HCT116 (cell line): ENCODE data around the gene FKBP9. TPM values are rescaled to one million over a fixed set of nuclear protein-coding genes. Genes with fewer than 3 reads are reported as not detected.

Experiments used
- ATAC-seq: fragments of 200-7000 bp; cut with Tn5 transposase; 2 replicates; pipeline ENCODE4 v1.9.1; 2020; ENCODE audit warnings: mild to moderate bottlenecking, moderate library complexity
- BruUV-seq: library from RNA; stranded (reverse); fragments of 400-500 nt; replicated peaks from 2 replicates; lab custom pipeline; 2021; lab: Mats Ljungman, UMichigan
- CTCF ChIA-PET: fragments of 300-600 bp; sonication (Branson Sonifier 250); formaldehyde crosslinking; loops from one replicate; lab custom pipeline; 2021; ENCODE audit warnings: antibody characterized with exemption; lab: Charles Lee
- POLR2A ChIA-PET: fragments of 300-600, 350-600 bp; sonication (Branson Sonifier 250); formaldehyde crosslinking; loops from one replicate; lab custom pipeline; 2021; ENCODE audit warnings: antibody characterized with exemption; lab: Charles Lee
- RAD21 ChIA-PET, 2 experiments: fragments of 300-600 bp; sonication (Branson Sonifier 250); formaldehyde crosslinking; loops; one replicate each; lab custom pipeline; 2023; ENCODE audit warnings: low total read pairs in 2 of 2; ENCODE audit not compliant: uncharacterized antibody in 2 of 2, unreplicated experiment in 2 of 2, low non-redundant PET in 1 of 2; lab: Charles Lee
- DNase-seq: peaks from one replicate; pipeline ENCODE4 v3.0.0-alpha.2; 2010; ENCODE audit warnings: low read depth, low spot score
- H2AFZ ChIP-seq: fragments of 200-600 bp; shearing (Covaris generic), sonication (generic); 2 replicates; pipeline ENCODE4 v1.6.1; 2017; ENCODE audit warnings: low read depth, mixed run types, mixed read lengths, antibody characterized with exemption, low read length; ENCODE audit not compliant: poor library complexity, severe bottlenecking
- H3K27ac ChIP-seq: 2 replicates; pipeline ENCODE4 v1.5.1; 2012; ENCODE audit warnings: low read depth, low read length
- H3K27me3 ChIP-seq: fragments of 200-600 bp; sonication (generic); 2 replicates; pipeline ENCODE4 v1.6.1; 2016; ENCODE audit warnings: mixed run types, low read length, mixed read lengths; ENCODE audit not compliant: insufficient read depth
- H3K36me3 ChIP-seq, 2 experiments: fragments of 200-500 bp in 1 of 2; fragments of 200-600 bp in 1 of 2; sonication (Bioruptor generic) in 1 of 2; sonication (generic) in 1 of 2; 2 replicates each; pipeline versions ENCODE4 v1.5.1 to v1.6.1; 2014 to 2016; ENCODE audit warnings: low read length in 2 of 2, inconsistent platforms in 1 of 2, mixed read lengths in 1 of 2, mixed run types in 1 of 2; ENCODE audit not compliant: insufficient read depth in 2 of 2, control insufficient read depth in 1 of 2
- H3K4me1 ChIP-seq, 2 experiments: fragments of 200-600 bp in 1 of 2; sonication (generic) in 1 of 2; 2 replicates each; pipeline versions ENCODE4 v1.5.1 to v1.6.1; 2012 to 2017; ENCODE audit warnings: low read length in 2 of 2, inconsistent platforms in 1 of 2, mild to moderate bottlenecking in 1 of 2, mixed read lengths in 1 of 2, mixed run types in 1 of 2, moderate library complexity in 1 of 2; ENCODE audit not compliant: insufficient read depth in 2 of 2, control insufficient read depth in 1 of 2
- H3K4me2 ChIP-seq: fragments of 200-600 bp; sonication (generic); 2 replicates; pipeline ENCODE4 v1.6.1; 2017; ENCODE audit warnings: mixed run types, low read length, mixed read lengths
- H3K4me3 ChIP-seq, 2 experiments: fragments of 200-600 bp in 1 of 2; sonication (generic) in 1 of 2; replicated peaks in 1 of 2; 2 replicates each; pipeline ENCODE4 v1.5.1; 2011 to 2016; ENCODE audit warnings: low read length in 2 of 2, control low read depth in 1 of 2, low read depth in 1 of 2, mild to moderate bottlenecking in 1 of 2, mixed read lengths in 1 of 2, mixed run types in 1 of 2
- H3K79me2 ChIP-seq: fragments of 200-600 bp; sonication (generic); 2 replicates; pipeline ENCODE4 v1.6.1; 2017; ENCODE audit warnings: mild to moderate bottlenecking, mixed run types, low read length, moderate library complexity, mixed read lengths; ENCODE audit not compliant: insufficient read depth
- H3K9ac ChIP-seq: fragments of 200-600 bp; sonication (generic); 2 replicates; pipeline ENCODE4 v1.6.1; 2016; ENCODE audit warnings: low read length, mixed read lengths
- H3K9me2 ChIP-seq: fragments of 200-600 bp; sonication (generic), shearing (Covaris generic); 2 replicates; pipeline ENCODE4 v1.6.1; 2017; ENCODE audit warnings: mixed run types, mild to moderate bottlenecking, moderate library complexity; ENCODE audit not compliant: insufficient read depth
- H3K9me3 ChIP-seq, 2 experiments: fragments of 200-500 bp in 1 of 2; fragments of 200-600 bp in 1 of 2; sonication (Bioruptor generic) in 1 of 2; sonication (generic) in 1 of 2; 2 replicates each; pipeline ENCODE4 v1.6.1; 2014 to 2017; ENCODE audit warnings: low read length in 2 of 2, mixed read lengths in 2 of 2, inconsistent platforms in 1 of 2, low read depth in 1 of 2, mild to moderate bottlenecking in 1 of 2, mixed run types in 1 of 2, moderate library complexity in 1 of 2; ENCODE audit not compliant: control insufficient read depth in 1 of 2, insufficient read depth in 1 of 2
- H4K20me1 ChIP-seq: fragments of 200-600 bp; sonication (generic), shearing (Covaris generic); 2 replicates; pipeline ENCODE4 v1.6.1; 2017; ENCODE audit warnings: mixed run types, mild to moderate bottlenecking, moderate library complexity; ENCODE audit not compliant: insufficient read depth
- CBX3 ChIP-seq: IDR thresholded peaks from 2 replicates; pipeline ENCODE4 v1.6.1; 2012; ENCODE audit warnings: low read depth
- CEBPB ChIP-seq: IDR thresholded peaks from 2 replicates; pipeline ENCODE4 v1.6.1; 2012; ENCODE audit warnings: low read depth
- EGR1 ChIP-seq: IDR thresholded peaks from 2 replicates; pipeline ENCODE4 v1.6.1; 2012; ENCODE audit warnings: low read depth
- ELF1 ChIP-seq: IDR thresholded peaks from 2 replicates; pipeline ENCODE4 v1.6.1; 2012; ENCODE audit warnings: low read depth, borderline replicate concordance
- EZH2 ChIP-seq: fragments of 200-600 bp; sonication (generic); IDR thresholded peaks from 2 replicates; pipeline ENCODE4 v1.6.1; 2017; ENCODE audit warnings: antibody characterized with exemption, mixed run types
- FOSL1 ChIP-seq: IDR thresholded peaks from 2 replicates; pipeline ENCODE4 v1.6.1; 2012; ENCODE audit warnings: low read depth
- POLR2AphosphoS5 ChIP-seq: IDR thresholded peaks from 2 replicates; pipeline ENCODE4 v1.6.1; 2011; ENCODE audit warnings: mild to moderate bottlenecking, low read depth, low read length, moderate library complexity
- RAD21 ChIP-seq: IDR thresholded peaks from 2 replicates; pipeline ENCODE4 v1.6.1; 2012; ENCODE audit warnings: low read depth, mild to moderate bottlenecking
- SIN3A ChIP-seq: IDR thresholded peaks from 2 replicates; pipeline ENCODE4 v1.6.1; 2012; ENCODE audit warnings: low read depth
- SRF ChIP-seq: IDR thresholded peaks from 2 replicates; pipeline ENCODE4 v1.6.1; 2012; ENCODE audit warnings: low read depth
- ZBTB33 ChIP-seq: IDR thresholded peaks from 2 replicates; pipeline ENCODE4 v1.6.1; 2011; ENCODE audit warnings: mild to moderate bottlenecking, low read length, moderate library complexity; ENCODE audit not compliant: insufficient replicate concordance; ENCODE audit errors: extremely low read depth
- intact Hi-C: fragments of 100-400 bp; cut with micrococcal nuclease; formaldehyde crosslinking; loops from 2 replicates; pipeline ENCODE4 v1.10.0; 2022
- total RNA-seq: library from RNA; stranded (reverse); gene quantifications from one replicate; pipeline ENCODE4 v1.2.1, GENCODE V29; 2021; ENCODE audit not compliant: unreplicated experiment

FKBP9 gene
- total RNA-seq, 1 experiment from 2014 or later: 85.6 TPM

DNA sequence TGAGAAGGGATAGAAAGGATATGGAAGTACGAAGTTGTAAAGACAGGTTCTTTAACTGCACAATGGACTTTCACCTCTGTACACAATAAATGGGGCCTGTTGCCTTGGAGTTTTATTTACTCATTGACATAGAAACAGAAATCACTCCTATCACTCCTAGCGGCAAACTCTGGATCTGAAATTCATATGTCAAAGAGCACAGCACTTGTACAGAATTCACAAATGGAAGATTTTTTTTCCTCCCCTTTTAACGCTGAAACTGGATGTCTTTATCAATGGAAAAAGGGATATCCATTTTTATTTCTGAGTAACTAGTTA is 87.1 kb downstream of the FKBP9 start:
- BruUV-seq: no TSS peak
- RAD21 ChIA-PET: no interaction called here
- intact Hi-C loops: no loop called here
- Histone ChIP-seq H3K4me1 (no peaks in the 10 kb centered on the region; a peak in 1 of 4 replicates), H3K79me2 (peaks cover 99% of the 10 kb centered on the region), H3K9ac (no peak overlapping the region), H4K20me1 (peaks cover 34% of the 10 kb centered on the region), H3K9me2 (no peaks in the 10 kb centered on the region), H3K4me3 (no peak overlapping the region), H3K27me3 (no peaks in the 10 kb centered on the region), H2AFZ (no peak overlapping the region), H3K4me2 (no peak overlapping the region), H3K36me3 (no peaks in the 10 kb centered on the region), H3K27ac (no peak overlapping the region), H3K9me3 (no peaks in the 10 kb centered on the region)
- CTCF ChIA-PET: interaction anchor here (1.0 kb wide), 1 partner anchor 198 kb away, joined by 3 read pairs; no protein-coding TSS in a partner anchor
- POLR2A ChIA-PET: no interaction called here
- ATAC-seq (no peak), DNase-seq (no peak)
- no peak for TF ChIP-seq ELF1
- TF ChIP-seq EGR1: no peak
- TF ChIP-seq EZH2: no peak
- TF ChIP-seq POLR2AphosphoS5: no peak
- no peak for TF ChIP-seq CEBPB
- no peak for TF ChIP-seq CBX3
- TF ChIP-seq SIN3A: no peak
- TF ChIP-seq RAD21: no peak
- no peak for TF ChIP-seq SRF
- TF ChIP-seq ZBTB33: no peak
- no peak for TF ChIP-seq FOSL1
